OCI-LY1 (cell line): ENCODE results near the gene B4GALT7.

Experiments used
- H2AFZ ChIP-seq: fragments of 200-600 bp; sonication (generic), shearing (Covaris generic); 2 replicates; pipeline ENCODE4 v1.6.0; 2014; ENCODE audit warnings: antibody characterized with exemption, mild to moderate bottlenecking, low read length
- H3F3A ChIP-seq: fragments of 200-600 bp; sonication (generic), shearing (Covaris generic); 2 replicates; pipeline ENCODE4 v1.6.0; 2014; ENCODE audit warnings: mild to moderate bottlenecking, antibody characterized with exemption, low read length, moderate library complexity; ENCODE audit not compliant: insufficient read depth
- H3K27ac ChIP-seq: fragments of 200-600 bp; sonication (generic); 2 replicates; pipeline ENCODE4 v1.5.1; 2014; ENCODE audit warnings: low read length, mixed run types, mild to moderate bottlenecking, low read depth; ENCODE audit not compliant: poor library complexity, severe bottlenecking
- H3K27me3 ChIP-seq: fragments of 200-600 bp; sonication (generic); 2 replicates; pipeline ENCODE4 v1.6.0; 2014; ENCODE audit warnings: antibody characterized with exemption, mild to moderate bottlenecking, low read length, moderate library complexity; ENCODE audit not compliant: insufficient read depth
- H3K36me3 ChIP-seq: fragments of 200-600 bp; sonication (generic); 2 replicates; pipeline ENCODE4 v1.6.1; 2014; ENCODE audit warnings: mild to moderate bottlenecking, antibody characterized with exemption, low read length, moderate library complexity, mixed read lengths; ENCODE audit not compliant: insufficient read depth
- H3K4me1 ChIP-seq: fragments of 200-600 bp; sonication (generic); 2 replicates; pipeline ENCODE4 v1.5.1; 2014; ENCODE audit warnings: mild to moderate bottlenecking, low read length, moderate library complexity; ENCODE audit not compliant: insufficient read depth, severe bottlenecking
- H3K4me2 ChIP-seq: fragments of 200-600 bp; sonication (generic), shearing (Covaris generic); 2 replicates; pipeline ENCODE4 v1.6.1; 2014; ENCODE audit warnings: low read length
- H3K4me3 ChIP-seq: fragments of 200-600 bp; sonication (generic); 2 replicates; pipeline ENCODE4 v1.5.1; 2014; ENCODE audit warnings: low read length, low read depth, mild to moderate bottlenecking, mixed read lengths; ENCODE audit not compliant: poor library complexity, severe bottlenecking
- H3K79me2 ChIP-seq: fragments of 200-600 bp; shearing (Covaris generic); 2 replicates; pipeline ENCODE4 v1.6.1; 2016; ENCODE audit warnings: mixed run types, low read length, mixed read lengths; ENCODE audit not compliant: insufficient read depth
- H3K9ac ChIP-seq: fragments of 200-600 bp; sonication (generic), shearing (Covaris generic); 2 replicates; pipeline ENCODE4 v1.6.1; 2014; ENCODE audit warnings: mild to moderate bottlenecking, low read length, mixed read lengths
- H3K9me2 ChIP-seq: fragments of 200-600 bp; sonication (generic), shearing (Covaris generic); 2 replicates; pipeline ENCODE4 v1.6.1; 2014; ENCODE audit warnings: low read depth, mild to moderate bottlenecking, low read length, mixed read lengths
- H3K9me3 ChIP-seq: fragments of 200-600 bp; shearing (Covaris generic); 2 replicates; pipeline ENCODE4 v1.6.1; 2014; ENCODE audit warnings: low read length, mixed read lengths
- H4K20me1 ChIP-seq: fragments of 200-600 bp; sonication (generic), shearing (Covaris generic); 2 replicates; pipeline ENCODE4 v1.6.0; 2016; ENCODE audit warnings: mild to moderate bottlenecking, low read length; ENCODE audit not compliant: insufficient read depth
- EZH2 ChIP-seq: fragments of 200-600 bp; sonication (generic), shearing (Covaris generic); IDR thresholded peaks from 2 replicates; pipeline ENCODE4 v1.8.0; 2017; ENCODE audit warnings: borderline replicate concordance, mixed run types, mild to moderate bottlenecking, antibody characterized with exemption, low read length, moderate library complexity, mixed read lengths
- TF ChIP-seq, protein P1 (sequence below): fragments of 200-600 bp; sonication (generic), shearing (Covaris generic); IDR thresholded peaks from 2 replicates; pipeline ENCODE4 v1.5.1; 2017; ENCODE audit warnings: mild to moderate bottlenecking, antibody characterized with exemption, low read length, moderate library complexity, mixed read lengths

Gene B4GALT7

DNA sequence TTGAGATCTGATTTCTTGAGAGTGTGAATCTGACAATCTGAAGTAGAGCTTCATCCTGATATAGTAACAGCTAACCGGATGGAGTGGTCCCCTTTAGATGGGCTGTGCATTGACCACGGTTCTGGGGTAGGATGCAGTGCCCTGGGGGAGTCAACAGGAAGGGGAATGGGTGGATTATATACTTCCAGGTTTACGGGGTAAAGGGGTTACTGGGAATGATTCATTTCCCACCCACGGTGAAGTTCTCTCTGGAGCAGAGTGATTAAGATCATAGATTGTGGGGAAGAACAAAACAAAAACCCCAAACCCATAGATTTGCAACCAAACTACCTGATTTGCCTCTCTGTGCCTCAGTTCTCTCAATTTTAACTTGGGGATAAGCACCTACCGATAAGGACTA, 1.5 kb upstream of the B4GALT7 start:
- no peak overlapping the region for H3K4me3 ChIP-seq
- no peaks in the 10 kb centered on the region for H3K27me3 ChIP-seq
- no peaks in the 10 kb centered on the region for H3K9me2 ChIP-seq
- H3K36me3 ChIP-seq = peaks cover 36% of the 10 kb centered on the region
- no peak for TF ChIP-seq EZH2
- TF ChIP-seq, protein P1, sequence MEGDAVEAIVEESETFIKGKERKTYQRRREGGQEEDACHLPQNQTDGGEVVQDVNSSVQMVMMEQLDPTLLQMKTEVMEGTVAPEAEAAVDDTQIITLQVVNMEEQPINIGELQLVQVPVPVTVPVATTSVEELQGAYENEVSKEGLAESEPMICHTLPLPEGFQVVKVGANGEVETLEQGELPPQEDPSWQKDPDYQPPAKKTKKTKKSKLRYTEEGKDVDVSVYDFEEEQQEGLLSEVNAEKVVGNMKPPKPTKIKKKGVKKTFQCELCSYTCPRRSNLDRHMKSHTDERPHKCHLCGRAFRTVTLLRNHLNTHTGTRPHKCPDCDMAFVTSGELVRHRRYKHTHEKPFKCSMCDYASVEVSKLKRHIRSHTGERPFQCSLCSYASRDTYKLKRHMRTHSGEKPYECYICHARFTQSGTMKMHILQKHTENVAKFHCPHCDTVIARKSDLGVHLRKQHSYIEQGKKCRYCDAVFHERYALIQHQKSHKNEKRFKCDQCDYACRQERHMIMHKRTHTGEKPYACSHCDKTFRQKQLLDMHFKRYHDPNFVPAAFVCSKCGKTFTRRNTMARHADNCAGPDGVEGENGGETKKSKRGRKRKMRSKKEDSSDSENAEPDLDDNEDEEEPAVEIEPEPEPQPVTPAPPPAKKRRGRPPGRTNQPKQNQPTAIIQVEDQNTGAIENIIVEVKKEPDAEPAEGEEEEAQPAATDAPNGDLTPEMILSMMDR = no peak
- H3K27ac ChIP-seq = no peak overlapping the region
- H2AFZ ChIP-seq = no peak overlapping the region
- H3K79me2 ChIP-seq = no peaks in the 10 kb centered on the region
- no peaks in the 10 kb centered on the region for H4K20me1 ChIP-seq
- no peaks in the 10 kb centered on the region for H3K9me3 ChIP-seq
- H3K4me1 ChIP-seq = peaks cover 17% of the 10 kb centered on the region
- no peaks in the 10 kb centered on the region for H3F3A ChIP-seq
- no peak overlapping the region for H3K4me2 ChIP-seq
- no peak overlapping the region for H3K9ac ChIP-seq

DNA sequence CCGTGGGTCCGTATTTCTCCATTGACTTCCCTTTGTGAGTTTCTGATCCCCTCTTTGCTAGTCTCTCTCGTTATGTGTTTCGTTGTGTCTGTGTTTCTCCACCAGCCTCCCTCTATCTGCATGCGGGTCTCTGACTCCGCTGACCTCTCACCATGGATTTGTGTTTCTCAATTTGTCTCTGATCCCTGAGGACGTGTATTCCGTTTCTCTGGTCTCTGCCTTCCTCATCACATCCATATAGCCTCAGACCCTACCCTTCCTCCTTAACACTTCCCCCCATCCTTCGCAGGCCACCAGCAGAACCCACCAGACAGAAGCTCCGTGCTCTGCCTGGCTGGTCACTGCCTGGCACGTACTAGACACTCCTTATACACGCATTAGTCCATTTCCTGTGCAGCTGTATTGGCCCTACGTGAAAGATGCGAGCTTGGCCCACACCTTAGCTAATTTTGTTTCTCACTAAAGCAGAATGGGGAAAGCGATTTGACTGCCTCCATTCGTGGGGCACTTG, 631 bp downstream of the B4GALT7 start:
- Histone ChIP-seq H3K36me3 (peaks cover 15% of the 10 kb centered on the region), H3K79me2 (no peaks in the 10 kb centered on the region), H3K9me2 (no peaks in the 10 kb centered on the region), H3K27ac (peak overlapping the region; percentile 42), H4K20me1 (no peaks in the 10 kb centered on the region), H3K4me2 (peak overlapping the region; percentile 96), H3K27me3 (no peaks in the 10 kb centered on the region), H3K9ac (peak overlapping the region; percentile 79), H3K4me1 (peaks cover 15% of the 10 kb centered on the region), H2AFZ (no peak overlapping the region), H3K4me3 (peak overlapping the region; percentile 68), H3K9me3 (no peaks in the 10 kb centered on the region), H3F3A (no peaks in the 10 kb centered on the region)
- TF ChIP-seq, protein P1 = no peak
- TF ChIP-seq EZH2 = no peak

- peaks cover 12% of the 10 kb centered on the region for H3K36me3 ChIP-seq
- no peaks in the 10 kb centered on the region for H4K20me1 ChIP-seq
- no peak for TF ChIP-seq EZH2
- TF ChIP-seq, protein P1 = no peak
- H3K27me3 ChIP-seq = no peaks in the 10 kb centered on the region
- H3F3A ChIP-seq = no peaks in the 10 kb centered on the region
- H3K9me3 ChIP-seq = no peaks in the 10 kb centered on the region
- peak overlapping the region; percentile 96 for H3K4me2 ChIP-seq
- H3K79me2 ChIP-seq = no peaks in the 10 kb centered on the region
- no peaks in the 10 kb centered on the region for H3K9me2 ChIP-seq
- peak overlapping the region; percentile 68 for H3K4me3 ChIP-seq
- H3K27ac ChIP-seq = no peak overlapping the region
- no peak overlapping the region for H2AFZ ChIP-seq
- peaks cover 15% of the 10 kb centered on the region for H3K4me1 ChIP-seq
- peak overlapping the region; percentile 79 for H3K9ac ChIP-seq
Measured at GRCh38 chr5:177601126-177601525, 1.2 kb downstream of the B4GALT7 start.
